H9 (cell line): Measurements from ENCODE around the gene VPS25. TPM values are rescaled to one million over a fixed set of nuclear protein-coding genes. Genes with fewer than 3 reads are reported as not detected.

ENCODE experiments used
- DNase-seq: peaks from one replicate; pipeline ENCODE4 v3.0.0-alpha.2; 2017
- H2AFZ ChIP-seq: one replicate; pipeline ENCODE4 v1.6.1; 2013; ENCODE audit warnings: mild to moderate bottlenecking, low read length, control low read depth, moderate library complexity
- H2AK5ac ChIP-seq: 2 replicates; pipeline ENCODE4 v1.6.1; 2013; ENCODE audit warnings: low read length, control low read depth, mixed read lengths; ENCODE audit not compliant: insufficient read length
- H2BK120ac ChIP-seq: one replicate; pipeline ENCODE4 v1.6.1; 2013; ENCODE audit warnings: low read depth, mild to moderate bottlenecking, low read length, control low read depth, inconsistent platforms; ENCODE audit not compliant: poor library complexity, severe bottlenecking
- H2BK12ac ChIP-seq: 2 replicates; pipeline ENCODE4 v1.6.1; 2013; ENCODE audit warnings: low read length, control low read depth, mixed read lengths, low read depth; ENCODE audit not compliant: insufficient read length
- H2BK15ac ChIP-seq: 2 replicates; pipeline ENCODE4 v1.6.1; 2013; ENCODE audit warnings: low read depth, low read length, control low read depth
- H2BK20ac ChIP-seq: one replicate; pipeline ENCODE4 v1.6.1; 2013; ENCODE audit warnings: low read depth, mild to moderate bottlenecking, low read length, control low read depth, inconsistent platforms; ENCODE audit not compliant: poor library complexity, severe bottlenecking
- H2BK5ac ChIP-seq: 2 replicates; pipeline ENCODE4 v1.6.1; 2013; ENCODE audit warnings: low read length, control low read depth, mixed read lengths; ENCODE audit not compliant: insufficient read length
- H3K14ac ChIP-seq: 2 replicates; pipeline ENCODE4 v1.6.1; 2013; ENCODE audit warnings: low read length, control low read depth; ENCODE audit not compliant: insufficient read depth
- H3K18ac ChIP-seq: 2 replicates; pipeline ENCODE4 v1.6.1; 2013; ENCODE audit warnings: low read depth, mild to moderate bottlenecking, mixed read lengths, low read length, control low read depth; ENCODE audit not compliant: insufficient read length
- H3K23ac ChIP-seq: 2 replicates; pipeline ENCODE4 v1.6.1; 2013; ENCODE audit warnings: low read length, control low read depth, mixed read lengths, low read depth; ENCODE audit not compliant: insufficient read length
- H3K23me2 ChIP-seq: 2 replicates; pipeline ENCODE4 v1.6.1; 2013; ENCODE audit warnings: low read depth, mild to moderate bottlenecking, mixed read lengths, low read length, control low read depth; ENCODE audit not compliant: insufficient read length, poor library complexity, severe bottlenecking
- H3K27ac ChIP-seq: 2 replicates; pipeline ENCODE4 v1.5.1; 2013; ENCODE audit warnings: low read length, control low read depth, mixed read lengths, low read depth; ENCODE audit not compliant: insufficient read length
- H3K27me3 ChIP-seq: 2 replicates; pipeline ENCODE4 v1.6.1; 2013; ENCODE audit warnings: low read length, control low read depth, inconsistent platforms; ENCODE audit not compliant: insufficient read depth
- H3K4ac ChIP-seq: 2 replicates; pipeline ENCODE4 v1.6.1; 2013; ENCODE audit warnings: low read depth, mild to moderate bottlenecking, control low read depth, inconsistent platforms, low read length, moderate library complexity
- H3K4me1 ChIP-seq: 2 replicates; pipeline ENCODE4 v1.6.1; 2013; ENCODE audit warnings: low read length, control low read depth, inconsistent platforms; ENCODE audit not compliant: insufficient read depth
- H3K4me2 ChIP-seq: 2 replicates; pipeline ENCODE4 v1.6.1; 2013; ENCODE audit warnings: low read length, control low read depth, mixed read lengths; ENCODE audit not compliant: insufficient read length, insufficient read depth
- H3K56ac ChIP-seq: 2 replicates; pipeline ENCODE4 v1.6.1; 2013; ENCODE audit warnings: low read depth, mild to moderate bottlenecking, mixed read lengths, low read length, control low read depth; ENCODE audit not compliant: insufficient read length
- H3K79me1 ChIP-seq: 2 replicates; pipeline ENCODE4 v1.6.1; 2013; ENCODE audit warnings: low read depth, mild to moderate bottlenecking, moderate library complexity, low read length, control low read depth, inconsistent platforms; ENCODE audit not compliant: insufficient read depth, poor library complexity, severe bottlenecking
- H3K79me2 ChIP-seq: 2 replicates; pipeline ENCODE4 v1.6.1; 2013; ENCODE audit warnings: low read length, control low read depth, inconsistent platforms; ENCODE audit not compliant: insufficient read depth
- H3K9ac ChIP-seq: 2 replicates; pipeline ENCODE4 v1.6.1; 2013; ENCODE audit warnings: low read length, control low read depth, mixed read lengths; ENCODE audit not compliant: insufficient read length; ENCODE audit errors: extremely low read depth
- H3K9me3 ChIP-seq: one replicate; pipeline ENCODE4 v1.6.1; 2013; ENCODE audit warnings: low read depth, low read length, inconsistent platforms; ENCODE audit not compliant: control insufficient read depth
- H3T11ph ChIP-seq: one replicate; pipeline ENCODE4 v1.6.1; 2013; ENCODE audit warnings: mild to moderate bottlenecking, low read length, control low read depth, inconsistent platforms
- H4K20me1 ChIP-seq: one replicate; pipeline ENCODE4 v1.6.1; 2013; ENCODE audit not compliant: control insufficient read depth, insufficient read length, insufficient read depth
- H4K5ac ChIP-seq: 2 replicates; pipeline ENCODE4 v1.6.1; 2013; ENCODE audit warnings: low read depth, mild to moderate bottlenecking, mixed read lengths, low read length, control low read depth; ENCODE audit not compliant: insufficient read length
- H4K8ac ChIP-seq: replicated peaks from 2 replicates; pipeline ENCODE4 v1.6.1; 2013; ENCODE audit warnings: low read length, control low read depth, mixed read lengths, low read depth; ENCODE audit not compliant: insufficient read length
- H4K91ac ChIP-seq: 2 replicates; pipeline ENCODE4 v1.6.1; 2013; ENCODE audit warnings: low read depth, mild to moderate bottlenecking, moderate library complexity, mixed read lengths, low read length, control low read depth; ENCODE audit not compliant: insufficient read length
- H3K27ac Mint-ChIP-seq, 3 experiments: 2 replicates in 2 of 3; 3 replicates in 1 of 3; pipeline ENCODE4 v1.8.0; 2020 to 2021; ENCODE audit warnings: mixed read lengths in 3 of 3, mild to moderate bottlenecking in 1 of 3, moderate library complexity in 1 of 3
- H3K27me3 Mint-ChIP-seq: 2 replicates; pipeline ENCODE4 v1.8.0; 2021; ENCODE audit warnings: low read depth, mild to moderate bottlenecking, moderate library complexity, mixed read lengths
- H3K36me3 Mint-ChIP-seq, 3 experiments: 2 replicates in 2 of 3; 3 replicates in 1 of 3; pipeline ENCODE4 v1.8.0; 2020 to 2021; ENCODE audit warnings: low read depth in 3 of 3, mixed read lengths in 3 of 3; ENCODE audit not compliant: insufficient read depth in 1 of 3
- H3K4me1 Mint-ChIP-seq, 2 experiments: 2 replicates each; pipeline ENCODE4 v1.8.0; 2020; ENCODE audit warnings: mixed read lengths in 2 of 2
- H3K4me3 Mint-ChIP-seq, 2 experiments: 2 replicates in 1 of 2; 3 replicates in 1 of 2; pipeline ENCODE4 v1.8.0; 2020 to 2021; ENCODE audit warnings: mild to moderate bottlenecking in 2 of 2, mixed read lengths in 2 of 2, moderate library complexity in 1 of 2
- H3K9me3 Mint-ChIP-seq, 2 experiments: 2 replicates in 1 of 2; 3 replicates in 1 of 2; pipeline ENCODE4 v1.8.0; 2020; ENCODE audit warnings: mild to moderate bottlenecking in 2 of 2, mixed read lengths in 2 of 2, moderate library complexity in 1 of 2
- CTCF ChIP-seq: fragments of 200-600 bp; sonication (generic); conservative IDR thresholded peaks from 3 replicates; pipeline ENCODE4 v1.8.0; 2021; ENCODE audit warnings: antibody characterized with exemption, mild to moderate bottlenecking
- WGBS: extraction: QIAGEN DNeasy Blood & Tissue Kit; methylation state at CpG from one replicate; pipeline ENCODE4 v1.1.7; 2013; ENCODE audit warnings: missing lambda C conversion rate, low lambda C conversion rate, mixed read lengths; ENCODE audit not compliant: insufficient read length; ENCODE audit errors: extremely low coverage; 5-methylcytosine and 5-hydroxymethylcytosine counted together
- total RNA-seq: library from RNA; stranded (reverse); gene quantifications from 2 replicates; pipeline ENCODE4 v1.2.1, GENCODE V29; 2021

The VPS25 gene
- total RNA-seq, 1 experiment from 2014 or later, result 113 TPM

- Histone ChIP-seq H4K5ac (no peak overlapping the region), H4K91ac (no peak overlapping the region), H3K27me3 (no peaks in the 10 kb centered on the region), H3K4ac (no peak overlapping the region), H2BK20ac (no peak overlapping the region), H3K23ac (no peak overlapping the region), H3K4me1 (no peaks in the 10 kb centered on the region), H3T11ph (no peak overlapping the region), H4K8ac (no peak overlapping the region), H3K23me2 (peaks cover 6% of the 10 kb centered on the region), H3K18ac (no peak overlapping the region), H4K20me1 (no peaks in the 10 kb centered on the region), H3K79me2 (peaks cover 3% of the 10 kb centered on the region; the same call in 1 of the 2 replicates), H2BK5ac (no peak overlapping the region), H2BK12ac (no peak overlapping the region), H2AK5ac (no peak overlapping the region), H3K56ac (no peak overlapping the region), H3K14ac (no peak overlapping the region), H2AFZ (no peak overlapping the region), H3K9me3 (no peaks in the 10 kb centered on the region), H3K4me2 (no peak overlapping the region), H3K79me1 (no peaks in the 10 kb centered on the region), H2BK15ac (no peak overlapping the region), H3K9ac (no peak overlapping the region), H2BK120ac (no peak overlapping the region), H3K27ac (no peak overlapping the region)
- no CpG with 5 or more reads among the region's 2 CpGs for WGBS
- no peaks in the 10 kb centered on the region for H3K9me3 Mint-ChIP-seq
- H3K4me1 Mint-ChIP-seq, result peaks cover 6 to 7% of the 10 kb centered on the region in 2 experiments
- H3K27ac Mint-ChIP-seq, result peak overlapping the region in 2 of 3 experiments; percentile 28 to 55; a peak in 1 of 7 replicates
- H3K36me3 Mint-ChIP-seq, result peaks cover 19 to 68% (median 49%) of the 10 kb centered on the region in 3 experiments
- H3K4me3 Mint-ChIP-seq, result no peak overlapping the region
- no peaks in the 10 kb centered on the region for H3K27me3 Mint-ChIP-seq
- peak; percentile 89 for DNase-seq
- peak; percentile 91 for TF ChIP-seq CTCF
Measured at GRCh38 chr17:42819939-42820535, 46.8 kb downstream of the VPS25 start.
